Measurements from ENCODE around the gene HEXB.

DNA sequence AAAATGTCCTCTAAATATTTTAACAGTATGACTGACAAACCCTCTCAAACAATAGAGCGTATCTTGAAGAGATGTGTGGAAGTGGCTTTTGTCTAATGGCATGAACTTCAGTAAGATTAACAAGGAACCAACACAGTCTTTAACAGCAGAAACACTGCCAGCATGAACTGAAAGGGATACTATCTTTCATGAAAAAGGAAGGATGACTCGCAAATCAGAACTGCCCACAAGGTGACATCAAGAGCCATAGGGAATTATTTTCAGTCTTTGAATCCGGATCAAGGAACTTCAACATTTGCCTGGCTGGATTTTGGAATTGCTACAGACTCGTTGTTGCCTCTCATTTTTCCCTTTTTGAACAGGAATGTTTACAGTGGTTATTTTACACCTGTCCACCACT, 5.1 kb upstream of the HEXB start:
- no peak for TF ChIP-seq POLR2A (IDR thresholded peaks at IDR 0.05)
- TF ChIP-seq, protein P1, sequence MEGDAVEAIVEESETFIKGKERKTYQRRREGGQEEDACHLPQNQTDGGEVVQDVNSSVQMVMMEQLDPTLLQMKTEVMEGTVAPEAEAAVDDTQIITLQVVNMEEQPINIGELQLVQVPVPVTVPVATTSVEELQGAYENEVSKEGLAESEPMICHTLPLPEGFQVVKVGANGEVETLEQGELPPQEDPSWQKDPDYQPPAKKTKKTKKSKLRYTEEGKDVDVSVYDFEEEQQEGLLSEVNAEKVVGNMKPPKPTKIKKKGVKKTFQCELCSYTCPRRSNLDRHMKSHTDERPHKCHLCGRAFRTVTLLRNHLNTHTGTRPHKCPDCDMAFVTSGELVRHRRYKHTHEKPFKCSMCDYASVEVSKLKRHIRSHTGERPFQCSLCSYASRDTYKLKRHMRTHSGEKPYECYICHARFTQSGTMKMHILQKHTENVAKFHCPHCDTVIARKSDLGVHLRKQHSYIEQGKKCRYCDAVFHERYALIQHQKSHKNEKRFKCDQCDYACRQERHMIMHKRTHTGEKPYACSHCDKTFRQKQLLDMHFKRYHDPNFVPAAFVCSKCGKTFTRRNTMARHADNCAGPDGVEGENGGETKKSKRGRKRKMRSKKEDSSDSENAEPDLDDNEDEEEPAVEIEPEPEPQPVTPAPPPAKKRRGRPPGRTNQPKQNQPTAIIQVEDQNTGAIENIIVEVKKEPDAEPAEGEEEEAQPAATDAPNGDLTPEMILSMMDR (IDR thresholded peaks at IDR 0.05) = no peak
